GM11168 (cell line): ENCODE measurements around the gene UGT1A5.

Experiments
- in situ Hi-C: fragments of 300-500 bp; cut with MboI; formaldehyde crosslinking; loops from one replicate; pipeline ENCODE4 v1.12.0; 2022; ENCODE audit warnings: low sequenced_read_pairs; ENCODE audit not compliant: unreplicated experiment

Gene UGT1A5

GRCh38 chr2:233772153-233772552, 59.4 kb downstream of the UGT1A5 start:
- in situ Hi-C loops: no loop called here

DNA sequence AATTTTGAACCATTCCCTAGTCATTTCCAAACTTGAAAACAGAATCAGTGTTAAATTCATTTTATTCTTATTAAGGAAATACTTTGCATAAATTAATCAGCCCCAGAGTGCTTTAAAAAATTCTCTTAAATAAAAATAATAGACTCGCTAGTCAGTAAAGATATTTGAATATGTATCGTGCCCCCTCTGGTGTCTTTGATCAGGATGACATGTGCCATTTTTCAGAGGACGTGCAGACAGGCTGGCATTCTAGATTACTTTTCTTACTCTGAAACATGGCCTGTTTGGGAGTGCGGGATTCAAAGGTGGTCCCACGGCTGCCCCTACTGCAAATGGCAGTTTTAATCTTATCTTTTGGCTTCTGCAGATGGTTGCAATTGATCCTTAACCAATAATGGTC, 59.9 kb downstream of the UGT1A5 start:
- in situ Hi-C loops: no loop called here

GRCh38 chr2:233773854-233774253, 61.1 kb downstream of the UGT1A5 start:
- in situ Hi-C loops: no loop called here

- in situ Hi-C loops: no loop called here
Observed at GRCh38 chr2:233775414-233775813, 62.7 kb downstream of the UGT1A5 start.

DNA sequence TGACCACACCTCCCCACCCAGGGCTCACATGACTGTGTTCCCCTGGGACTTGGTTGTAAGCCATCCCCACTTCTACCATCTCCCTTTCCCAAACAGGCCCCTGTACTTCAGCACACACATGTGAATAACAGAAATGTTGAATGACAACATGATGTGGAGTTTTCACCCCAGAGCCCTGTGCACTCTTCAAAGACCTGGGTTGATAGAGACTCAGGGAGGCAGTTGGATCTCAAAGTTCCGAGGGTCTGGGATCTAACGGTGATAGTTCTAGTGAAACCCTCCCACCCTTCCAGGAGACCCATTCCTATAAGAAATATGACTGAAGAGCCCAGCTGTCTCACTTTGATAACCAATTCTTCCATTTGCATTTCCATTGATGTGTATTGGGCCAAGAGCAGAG, 65.3 kb downstream of the UGT1A5 start, which contains the start of gene MROH2A:
Gene MROH2A, plus strand, starts transcription at position 301 of the 400 bp plus-strand sequence. CDS start 1,029 bp downstream, outside the sequence.
- in situ Hi-C loops: no loop called here

GRCh38 chr2:233779722-233780121, 67.0 kb downstream of the UGT1A5 start:
- in situ Hi-C loops: no loop called here

DNA sequence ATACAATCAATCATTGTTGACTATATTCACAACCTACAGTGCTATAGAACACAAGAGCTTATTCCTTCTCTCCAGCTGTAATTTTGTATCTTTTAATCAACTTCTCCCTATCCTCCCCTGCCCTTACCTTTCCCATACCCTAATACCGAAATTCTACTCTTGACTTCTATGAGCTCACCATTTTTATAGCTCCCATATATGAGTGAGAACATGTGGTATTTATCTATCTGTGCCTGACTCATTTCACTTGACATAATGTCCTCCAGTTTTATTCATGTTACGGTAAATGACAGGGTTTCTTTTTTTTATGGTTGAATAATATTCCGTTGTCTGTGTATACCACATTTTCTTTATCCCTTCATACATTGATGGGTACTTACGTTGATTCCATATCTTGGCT, 68.1 kb downstream of the UGT1A5 start:
- in situ Hi-C loops: no loop called here

GRCh38 chr2:233789554-233789953, 76.8 kb downstream of the UGT1A5 start:
- in situ Hi-C loops: no loop called here

GRCh38 chr2:233791151-233791882, 78.6 kb downstream of the UGT1A5 start:
- in situ Hi-C loops: no loop called here

- in situ Hi-C loops: no loop called here
Observed at GRCh38 chr2:233791883-233792329, 79.2 kb downstream of the UGT1A5 start.

GRCh38 chr2:233792720-233793119, 80.0 kb downstream of the UGT1A5 start:
- in situ Hi-C loops: no loop called here

GRCh38 chr2:233793465-233794127, 80.9 kb downstream of the UGT1A5 start:
- in situ Hi-C loops: no loop called here

GRCh38 chr2:233794128-233794658, 81.5 kb downstream of the UGT1A5 start:
- in situ Hi-C loops: no loop called here

DNA sequence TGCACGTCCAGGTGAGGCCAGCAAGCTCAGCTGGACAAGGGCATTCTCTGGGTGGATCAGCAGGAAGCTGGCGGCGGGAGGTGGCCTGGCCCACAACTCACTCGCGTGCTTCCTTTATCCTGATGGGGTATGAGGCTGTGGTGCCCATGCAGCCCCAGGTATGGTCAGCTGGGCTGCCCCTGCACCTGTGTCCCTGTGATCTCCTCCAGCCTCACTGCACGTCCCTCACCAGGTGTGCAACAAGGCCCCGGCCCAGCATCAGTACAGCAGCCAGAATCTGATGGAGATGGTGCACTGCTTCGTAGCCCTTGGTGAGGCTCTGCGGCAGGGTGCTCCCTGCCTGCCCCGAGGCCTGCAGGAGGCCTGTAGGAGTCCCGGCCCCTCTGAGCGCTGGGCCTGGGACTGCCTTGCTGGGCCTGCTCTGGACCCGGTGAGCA, 83.0 kb downstream of the UGT1A5 start:
- in situ Hi-C loops: no loop called here

- in situ Hi-C loops: no loop called here
Observed at GRCh38 chr2:233796254-233796653, 83.5 kb downstream of the UGT1A5 start.

DNA sequence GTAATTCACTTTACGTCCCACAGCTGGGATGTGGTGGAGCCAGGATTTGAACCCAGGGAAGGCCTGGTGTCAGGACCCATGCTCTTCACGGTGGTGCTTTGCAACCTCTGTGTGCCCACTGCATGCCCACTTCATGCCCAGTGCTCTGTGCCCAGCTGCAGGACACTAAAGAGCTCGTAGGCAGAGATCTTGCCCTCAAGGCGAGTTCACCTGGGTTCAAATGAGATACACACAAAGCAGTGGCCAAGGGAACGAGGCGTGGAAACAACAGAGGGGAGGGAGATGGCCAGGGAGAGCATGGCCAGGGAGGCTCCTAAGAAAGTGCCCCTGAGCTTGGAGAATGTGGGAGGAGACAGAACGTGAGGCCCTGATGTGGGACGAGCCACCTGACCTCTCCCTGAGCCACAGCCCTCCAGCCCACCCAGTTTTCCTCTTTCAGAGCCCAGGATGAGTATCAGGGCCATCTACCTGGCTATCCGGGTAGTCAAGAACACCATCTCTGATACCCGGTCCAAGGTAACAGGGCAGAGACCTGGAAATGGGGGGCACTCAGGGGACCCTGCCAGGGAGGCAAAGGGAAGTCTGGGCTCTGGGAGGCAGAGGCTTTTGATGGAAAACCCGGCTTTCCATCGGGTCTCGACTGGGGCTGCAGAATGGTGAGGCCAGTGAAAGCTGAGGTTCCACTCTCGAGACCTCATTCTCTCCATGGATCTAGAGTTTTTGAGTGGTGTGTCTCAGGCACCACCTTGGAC, 85.8 kb downstream of the UGT1A5 start:
- in situ Hi-C loops: no loop called here

DNA sequence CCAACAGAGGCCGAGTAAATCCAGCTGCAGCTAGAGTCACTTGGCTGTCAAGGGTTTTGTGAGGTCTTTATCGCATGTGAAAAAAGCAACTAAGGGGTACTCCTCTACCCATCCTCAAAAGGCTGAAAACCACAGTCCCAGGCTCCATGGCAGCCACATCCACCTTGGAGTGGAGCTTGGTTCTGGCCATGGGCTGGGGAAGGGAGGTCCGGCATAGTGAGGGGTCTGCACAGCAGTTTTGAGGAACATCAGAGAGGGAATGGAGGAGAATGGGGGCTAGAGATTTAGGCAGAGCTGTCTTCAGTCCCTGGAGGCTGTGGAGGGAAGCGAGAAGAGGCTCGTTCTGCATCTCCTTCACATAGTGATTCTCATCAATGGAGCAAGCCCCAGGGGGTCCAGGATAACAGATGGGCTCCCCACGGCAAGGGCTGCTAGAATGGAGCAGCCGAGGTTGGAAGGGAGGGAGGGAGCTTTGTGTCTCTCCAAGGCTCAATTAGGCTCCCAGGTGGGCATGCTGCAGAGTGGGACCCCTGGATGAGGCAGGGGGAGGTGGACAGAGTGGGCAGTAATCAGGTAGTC, 86.5 kb downstream of the UGT1A5 start:
- in situ Hi-C loops: no loop called here

DNA sequence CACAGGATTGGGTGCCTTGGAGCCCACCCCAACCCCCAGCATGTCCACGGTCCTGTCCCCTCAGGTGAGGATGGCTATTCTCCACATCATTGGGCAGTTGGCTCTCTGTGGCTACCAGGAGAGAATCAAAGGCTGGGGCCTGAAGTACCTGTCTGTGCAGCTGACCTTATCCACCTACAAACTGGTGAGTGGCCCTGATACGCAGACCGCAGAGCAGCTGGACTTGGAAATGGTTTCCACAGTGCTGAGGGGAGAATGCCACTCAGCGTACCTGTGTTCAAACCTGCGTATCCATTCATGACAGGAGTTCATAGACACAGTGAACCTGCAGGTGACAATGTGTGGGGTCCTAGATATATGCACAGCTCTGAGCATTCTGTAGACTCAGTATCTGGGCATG, 87.0 kb downstream of the UGT1A5 start:
- in situ Hi-C loops: no loop called here

DNA sequence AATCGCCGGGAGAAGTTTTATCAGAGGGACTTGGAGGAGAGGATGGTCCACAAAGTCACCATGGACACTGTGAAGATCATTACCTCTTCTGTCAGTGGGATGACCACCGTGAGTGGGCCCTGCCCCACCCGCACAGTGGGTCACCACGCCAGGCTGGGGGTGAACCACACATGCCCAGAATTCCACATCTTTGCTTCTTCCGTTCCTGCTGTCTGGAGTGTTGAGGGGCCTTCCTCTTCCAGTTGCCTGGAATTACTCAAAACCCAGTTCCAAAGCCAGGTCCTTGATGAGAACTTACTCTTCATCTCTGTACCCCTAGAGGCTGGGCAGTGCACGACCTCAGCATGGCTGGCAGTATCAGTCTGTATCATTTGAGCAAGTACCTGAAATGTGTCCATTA, 87.5 kb downstream of the UGT1A5 start:
- in situ Hi-C loops: no loop called here

GRCh38 chr2:233801357-233802131, 88.8 kb downstream of the UGT1A5 start:
- in situ Hi-C loops: no loop called here
